Gastrocnemius medialis (tissue), 4 donors: ENCODE results near the gene PDLIM4.

Experiments
- CTCF ChIP-seq, 5 experiments: fragments of 450-650 bp in 3 of 5; fragments of 200-600 bp in 2 of 5; sonication (generic) in 2 of 5; IDR thresholded peaks in 4 of 5; conservative IDR thresholded peaks in 1 of 5; 1 replicate in 4 of 5; 2 replicates in 1 of 5; pipeline ENCODE4 v1.5.1; 2016 to 2019; ENCODE audit warnings: antibody characterized with exemption in 5 of 5, mild to moderate bottlenecking in 3 of 5, moderate library complexity in 3 of 5
- POLR2A ChIP-seq, 2 donors: fragments of 450-650 bp; IDR thresholded peaks; one replicate each; pipeline ENCODE4 v1.6.1; 2017; ENCODE audit warnings: antibody characterized with exemption in 2 of 2, mild to moderate bottlenecking in 2 of 2, moderate library complexity in 2 of 2

DNA sequence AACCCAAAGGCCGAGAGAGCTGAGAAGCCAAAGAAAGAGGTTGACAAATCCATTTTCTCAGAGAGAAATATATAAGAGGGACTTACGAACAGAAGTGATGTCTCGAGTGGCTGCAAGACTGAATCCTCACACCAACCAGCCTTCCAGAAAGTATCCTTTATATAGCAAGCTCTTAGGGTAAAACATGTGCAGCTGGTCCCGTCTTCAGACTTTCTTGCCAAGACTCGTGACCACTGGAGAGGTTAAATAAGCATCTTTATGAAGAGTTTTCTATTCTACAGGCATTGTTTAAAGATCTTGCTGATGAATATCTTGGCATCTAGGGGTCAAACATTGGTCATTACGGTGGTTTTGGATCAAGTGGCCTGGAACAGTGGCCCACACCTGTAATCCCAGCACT, 19.8 kb downstream of the PDLIM4 start:
- TF ChIP-seq CTCF (IDR thresholded peaks at IDR 0.05 in 4 of 5, conservative IDR thresholded peaks at IDR 0.05 in 1 of 5) (no peak), POLR2A (IDR thresholded peaks at IDR 0.05) (no peak)
